HCT116 (cell line): ENCODE measurements around the gene PCDHA7. TPM values are rescaled to one million over a fixed set of nuclear protein-coding genes. Genes with fewer than 3 reads are reported as not detected.
"Not testable (repeated sequence)": the region's sequence is repeated elsewhere in the genome, so short reads cannot be mapped to it uniquely, and the experiment has no call there.

Experiments
- ATAC-seq: fragments of 200-7000 bp; cut with Tn5 transposase; 2 replicates; pipeline ENCODE4 v1.9.1; 2020; ENCODE audit warnings: mild to moderate bottlenecking, moderate library complexity
- BruUV-seq: library from RNA; stranded (reverse); fragments of 400-500 nt; replicated peaks from 2 replicates; lab custom pipeline; 2021; lab: Mats Ljungman, UMichigan
- CTCF ChIA-PET: fragments of 300-600 bp; sonication (Branson Sonifier 250); formaldehyde crosslinking; loops from one replicate; lab custom pipeline; 2021; ENCODE audit warnings: antibody characterized with exemption; lab: Charles Lee
- POLR2A ChIA-PET: fragments of 300-600, 350-600 bp; sonication (Branson Sonifier 250); formaldehyde crosslinking; loops from one replicate; lab custom pipeline; 2021; ENCODE audit warnings: antibody characterized with exemption; lab: Charles Lee
- RAD21 ChIA-PET, 2 experiments: fragments of 300-600 bp; sonication (Branson Sonifier 250); formaldehyde crosslinking; loops; one replicate each; lab custom pipeline; 2023; ENCODE audit warnings: low total read pairs in 2 of 2; ENCODE audit not compliant: uncharacterized antibody in 2 of 2, unreplicated experiment in 2 of 2, low non-redundant PET in 1 of 2; lab: Charles Lee
- DNase-seq: peaks from one replicate; pipeline ENCODE4 v3.0.0-alpha.2; 2010; ENCODE audit warnings: low read depth, low spot score
- H2AFZ ChIP-seq: fragments of 200-600 bp; shearing (Covaris generic), sonication (generic); 2 replicates; pipeline ENCODE4 v1.6.1; 2017; ENCODE audit warnings: low read depth, mixed run types, mixed read lengths, antibody characterized with exemption, low read length; ENCODE audit not compliant: poor library complexity, severe bottlenecking
- H3K27ac ChIP-seq: 2 replicates; pipeline ENCODE4 v1.5.1; 2012; ENCODE audit warnings: low read depth, low read length
- H3K27me3 ChIP-seq: fragments of 200-600 bp; sonication (generic); 2 replicates; pipeline ENCODE4 v1.6.1; 2016; ENCODE audit warnings: mixed run types, low read length, mixed read lengths; ENCODE audit not compliant: insufficient read depth
- H3K36me3 ChIP-seq, 2 experiments: fragments of 200-500 bp in 1 of 2; fragments of 200-600 bp in 1 of 2; sonication (Bioruptor generic) in 1 of 2; sonication (generic) in 1 of 2; 2 replicates each; pipeline versions ENCODE4 v1.5.1 to v1.6.1; 2014 to 2016; ENCODE audit warnings: low read length in 2 of 2, inconsistent platforms in 1 of 2, mixed read lengths in 1 of 2, mixed run types in 1 of 2; ENCODE audit not compliant: insufficient read depth in 2 of 2, control insufficient read depth in 1 of 2
- H3K4me1 ChIP-seq, 2 experiments: fragments of 200-600 bp in 1 of 2; sonication (generic) in 1 of 2; 2 replicates each; pipeline versions ENCODE4 v1.5.1 to v1.6.1; 2012 to 2017; ENCODE audit warnings: low read length in 2 of 2, inconsistent platforms in 1 of 2, mild to moderate bottlenecking in 1 of 2, mixed read lengths in 1 of 2, mixed run types in 1 of 2, moderate library complexity in 1 of 2; ENCODE audit not compliant: insufficient read depth in 2 of 2, control insufficient read depth in 1 of 2
- H3K4me2 ChIP-seq: fragments of 200-600 bp; sonication (generic); 2 replicates; pipeline ENCODE4 v1.6.1; 2017; ENCODE audit warnings: mixed run types, low read length, mixed read lengths
- H3K4me3 ChIP-seq, 2 experiments: fragments of 200-600 bp in 1 of 2; sonication (generic) in 1 of 2; replicated peaks in 1 of 2; 2 replicates each; pipeline ENCODE4 v1.5.1; 2011 to 2016; ENCODE audit warnings: low read length in 2 of 2, control low read depth in 1 of 2, low read depth in 1 of 2, mild to moderate bottlenecking in 1 of 2, mixed read lengths in 1 of 2, mixed run types in 1 of 2
- H3K79me2 ChIP-seq: fragments of 200-600 bp; sonication (generic); 2 replicates; pipeline ENCODE4 v1.6.1; 2017; ENCODE audit warnings: mild to moderate bottlenecking, mixed run types, low read length, moderate library complexity, mixed read lengths; ENCODE audit not compliant: insufficient read depth
- H3K9ac ChIP-seq: fragments of 200-600 bp; sonication (generic); 2 replicates; pipeline ENCODE4 v1.6.1; 2016; ENCODE audit warnings: low read length, mixed read lengths
- H3K9me2 ChIP-seq: fragments of 200-600 bp; sonication (generic), shearing (Covaris generic); 2 replicates; pipeline ENCODE4 v1.6.1; 2017; ENCODE audit warnings: mixed run types, mild to moderate bottlenecking, moderate library complexity; ENCODE audit not compliant: insufficient read depth
- H3K9me3 ChIP-seq, 2 experiments: fragments of 200-500 bp in 1 of 2; fragments of 200-600 bp in 1 of 2; sonication (Bioruptor generic) in 1 of 2; sonication (generic) in 1 of 2; 2 replicates each; pipeline ENCODE4 v1.6.1; 2014 to 2017; ENCODE audit warnings: low read length in 2 of 2, mixed read lengths in 2 of 2, inconsistent platforms in 1 of 2, low read depth in 1 of 2, mild to moderate bottlenecking in 1 of 2, mixed run types in 1 of 2, moderate library complexity in 1 of 2; ENCODE audit not compliant: control insufficient read depth in 1 of 2, insufficient read depth in 1 of 2
- H4K20me1 ChIP-seq: fragments of 200-600 bp; sonication (generic), shearing (Covaris generic); 2 replicates; pipeline ENCODE4 v1.6.1; 2017; ENCODE audit warnings: mixed run types, mild to moderate bottlenecking, moderate library complexity; ENCODE audit not compliant: insufficient read depth
- CEBPB ChIP-seq: IDR thresholded peaks from 2 replicates; pipeline ENCODE4 v1.6.1; 2012; ENCODE audit warnings: low read depth
- CTCF ChIP-seq, 3 experiments: fragments of 200-600 bp in 1 of 3; sonication (generic) in 1 of 3; IDR thresholded peaks in 2 of 3; conservative IDR thresholded peaks in 1 of 3; 2 replicates each; pipeline ENCODE4 v1.5.1; 2012 to 2017; ENCODE audit warnings: low read depth in 2 of 3, low read length in 2 of 3, antibody characterized with exemption in 1 of 3, borderline replicate concordance in 1 of 3, control low read depth in 1 of 3, mild to moderate bottlenecking in 1 of 3, mixed read lengths in 1 of 3, mixed run types in 1 of 3, moderate library complexity in 1 of 3; ENCODE audit not compliant: insufficient read depth in 1 of 3
- EGR1 ChIP-seq: IDR thresholded peaks from 2 replicates; pipeline ENCODE4 v1.6.1; 2012; ENCODE audit warnings: low read depth
- MAX ChIP-seq: IDR thresholded peaks from 2 replicates; pipeline ENCODE4 v1.6.1; 2012
- RAD21 ChIP-seq: IDR thresholded peaks from 2 replicates; pipeline ENCODE4 v1.6.1; 2012; ENCODE audit warnings: low read depth, mild to moderate bottlenecking
- SIN3A ChIP-seq: IDR thresholded peaks from 2 replicates; pipeline ENCODE4 v1.6.1; 2012; ENCODE audit warnings: low read depth
- YY1 ChIP-seq: IDR thresholded peaks from 2 replicates; pipeline ENCODE4 v1.6.1; 2011; ENCODE audit warnings: low read length, low read depth, moderate library complexity, mild to moderate bottlenecking; ENCODE audit not compliant: insufficient replicate concordance; ENCODE audit errors: extremely low read depth
- intact Hi-C: fragments of 100-400 bp; cut with micrococcal nuclease; formaldehyde crosslinking; loops from 2 replicates; pipeline ENCODE4 v1.10.0; 2022
- total RNA-seq: library from RNA; stranded (reverse); gene quantifications from one replicate; pipeline ENCODE4 v1.2.1, GENCODE V29; 2021; ENCODE audit not compliant: unreplicated experiment

PCDHA7 gene
- total RNA-seq, 1 experiment from 2014 or later: not detected

GRCh38 chr5:140849831-140850634 lies 16.0 kb downstream of the PCDHA7 start:
- H3K4me3 ChIP-seq, H3K4me1 ChIP-seq, H4K20me1 ChIP-seq, H3K9ac ChIP-seq, CTCF ChIA-PET, H3K4me2 ChIP-seq, H2AFZ ChIP-seq, RAD21 ChIA-PET, H3K9me2 ChIP-seq, H3K79me2 ChIP-seq, H3K27me3 ChIP-seq, ATAC-seq, BruUV-seq, H3K27ac ChIP-seq, H3K9me3 ChIP-seq, POLR2A ChIA-PET, DNase-seq, H3K36me3 ChIP-seq: not testable (repeated sequence)
- intact Hi-C loops: loop anchor here (10.0 kb wide), 1 partner anchor 715 kb away; no protein-coding TSS in a partner anchor

- BruUV-seq: no TSS peak
- Histone ChIP-seq H3K9ac (no peak within 1 kb of the TSS), H3K9me2 (no peaks in the 10 kb centered on the region), H3K36me3 (no peaks in the 10 kb centered on the region), H3K27ac (no peak within 1 kb of the TSS), H3K4me2 (no peak within 1 kb of the TSS), H3K4me3 (no peak within 1 kb of the TSS), H3K79me2 (no peaks in the 10 kb centered on the region), H4K20me1 (no peaks in the 10 kb centered on the region), H3K4me1 (no peaks in the 10 kb centered on the region), H3K9me3 (no peaks in the 10 kb centered on the region), H2AFZ (peak within 1 kb of the TSS; percentile 58), H3K27me3 (no peaks in the 10 kb centered on the region)
- RAD21 ChIA-PET: no interaction called here
- CTCF ChIA-PET: interaction anchor here (1.1 to 1.3 kb wide), 4 partner anchors 9 to 708 kb away, joined by 3 to 9 read pairs (median 4); no protein-coding TSS in a partner anchor
- ATAC-seq (no peak), DNase-seq (peak; percentile 42)
- intact Hi-C loops: loop anchor here (1.0 to 10.0 kb wide), 2 partner anchors 185 to 709 kb away; no protein-coding TSS in a partner anchor
- POLR2A ChIA-PET: no interaction called here
- TF ChIP-seq CEBPB (no peak), MAX (no peak), SIN3A (no peak), CTCF (IDR thresholded peaks at IDR 0.05 in 2 of 3, conservative IDR thresholded peaks at IDR 0.05 in 1 of 3; ENCODE audit: borderline replicate concordance in 1 of 3, insufficient read depth in 1 of 3, low read depth in 2 of 3, low read length in 2 of 3) (peak; percentile 29 to 52 (median 43); a peak in 3 of 6 replicates), EGR1 (no peak), RAD21 (peak; percentile 68), YY1 (no peak)
Observed at GRCh38 chr5:140855772-140856674, 22.0 kb downstream of the PCDHA7 start, which contains the start of gene PCDHA10. Gene PCDHA10 (plus strand): TSS chr5:140855897. CDS start chr5:140856049, 152 bp downstream.
